Activated T-helper 17 cell treated with anti-CD3 and anti-CD28 coated beads, Interleukin-2, amount 50 U/mL, for 72 hours (primary cell): ENCODE results near the gene ACAD11. TPM values are rescaled to one million over a fixed set of nuclear protein-coding genes. Genes with fewer than 3 reads are reported as not detected.

Experiments
- ATAC-seq: fragments of 150-1000 bp; cut with Tn5 transposase; replicated peaks from 2 replicates; pipeline ENCODE4 v1.10.0; 2021; ENCODE audit warnings: mild to moderate bottlenecking, moderate library complexity
- H3K27ac Mint-ChIP-seq: one replicate; pipeline ENCODE4 v1.8.0; 2022; ENCODE audit warnings: mixed read lengths
- H3K27me3 Mint-ChIP-seq: one replicate; pipeline ENCODE4 v1.8.0; 2022; ENCODE audit warnings: mixed read lengths
- H3K36me3 Mint-ChIP-seq: one replicate; pipeline ENCODE4 v1.8.0; 2022; ENCODE audit warnings: low read depth, mild to moderate bottlenecking, mixed read lengths
- H3K4me1 Mint-ChIP-seq: one replicate; pipeline ENCODE4 v1.8.0; 2022; ENCODE audit warnings: mixed read lengths
- H3K4me3 Mint-ChIP-seq: one replicate; pipeline ENCODE4 v1.8.0; 2022; ENCODE audit warnings: mild to moderate bottlenecking, mixed read lengths
- H3K9me3 Mint-ChIP-seq: one replicate; pipeline ENCODE4 v1.8.0; 2022; ENCODE audit warnings: mixed read lengths
- total RNA-seq, 2 donors: library from RNA; stranded (reverse); gene quantifications; one replicate each; pipeline ENCODE4 v1.2.3, GENCODE V29; 2022

The ACAD11 gene
- total RNA-seq, 2 donors from 2014 or later, result 10.7 to 20.2 TPM

GRCh38 chr3:132598181-132598580 lies 61.4 kb downstream of the ACAD11 start:
- Mint-ChIP-seq H3K36me3 (peaks cover 45% of the 10 kb centered on the region), H3K4me1 (no peaks in the 10 kb centered on the region), H3K27me3 (no peaks in the 10 kb centered on the region), H3K4me3 (no peak overlapping the region), H3K27ac (no peak overlapping the region), H3K9me3 (no peaks in the 10 kb centered on the region)
- ATAC-seq, result no peak

- H3K36me3 Mint-ChIP-seq, result peaks cover 40% of the 10 kb centered on the region
- no peak overlapping the region for H3K27ac Mint-ChIP-seq
- no peaks in the 10 kb centered on the region for H3K4me1 Mint-ChIP-seq
- H3K27me3 Mint-ChIP-seq, result no peaks in the 10 kb centered on the region
- H3K4me3 Mint-ChIP-seq, result no peak overlapping the region
- ATAC-seq, result no peak
- H3K9me3 Mint-ChIP-seq, result no peaks in the 10 kb centered on the region
These were observed 61.9 kb downstream of the ACAD11 start for GRCh38 chr3:132597660-132598059.

- H3K9me3 Mint-ChIP-seq, result no peaks in the 10 kb centered on the region
- ATAC-seq, result no peak
- no peaks in the 10 kb centered on the region for H3K27me3 Mint-ChIP-seq
- peaks cover 45% of the 10 kb centered on the region for H3K36me3 Mint-ChIP-seq
- no peak within 1 kb of the TSS for H3K4me3 Mint-ChIP-seq
- no peaks in the 10 kb centered on the region for H3K4me1 Mint-ChIP-seq
- no peak within 1 kb of the TSS for H3K27ac Mint-ChIP-seq
These were observed 62.7 kb downstream of the ACAD11 start, which contains the start of gene ACKR4 for GRCh38 chr3:132596816-132597433. Gene ACKR4 (plus strand): TSS chr3:132597270. CDS start chr3:132600398, 3,128 bp downstream.

- Mint-ChIP-seq H3K36me3 (peaks cover 49% of the 10 kb centered on the region), H3K27ac (no peak overlapping the region), H3K4me1 (no peaks in the 10 kb centered on the region), H3K9me3 (no peaks in the 10 kb centered on the region), H3K4me3 (no peak overlapping the region), H3K27me3 (no peaks in the 10 kb centered on the region)
- ATAC-seq, result no peak
These were observed 63.3 kb downstream of the ACAD11 start for GRCh38 chr3:132596326-132596725.

- no peak for ATAC-seq
- H3K9me3 Mint-ChIP-seq, result no peaks in the 10 kb centered on the region
- no peak overlapping the region for H3K4me3 Mint-ChIP-seq
- no peaks in the 10 kb centered on the region for H3K27me3 Mint-ChIP-seq
- H3K27ac Mint-ChIP-seq, result peak overlapping the region; percentile 29
- H3K36me3 Mint-ChIP-seq, result peaks cover 62% of the 10 kb centered on the region
- no peaks in the 10 kb centered on the region for H3K4me1 Mint-ChIP-seq
These were observed 64.6 kb downstream of the ACAD11 start for GRCh38 chr3:132595014-132595413.

GRCh38 chr3:132594498-132594897 lies 65.1 kb downstream of the ACAD11 start:
- Mint-ChIP-seq H3K27ac (peak overlapping the region; percentile 29), H3K4me1 (no peaks in the 10 kb centered on the region), H3K27me3 (no peaks in the 10 kb centered on the region), H3K9me3 (no peaks in the 10 kb centered on the region), H3K36me3 (peaks cover 64% of the 10 kb centered on the region), H3K4me3 (no peak overlapping the region)
- ATAC-seq, result no peak

- Mint-ChIP-seq H3K36me3 (peaks cover 64% of the 10 kb centered on the region), H3K9me3 (no peaks in the 10 kb centered on the region), H3K4me1 (no peaks in the 10 kb centered on the region), H3K27ac (no peak overlapping the region), H3K4me3 (no peak overlapping the region), H3K27me3 (no peaks in the 10 kb centered on the region)
- no peak for ATAC-seq
These were observed 65.7 kb downstream of the ACAD11 start for GRCh38 chr3:132593947-132594323.

- H3K4me3 Mint-ChIP-seq, result no peak overlapping the region
- H3K27me3 Mint-ChIP-seq, result no peaks in the 10 kb centered on the region
- no peak overlapping the region for H3K27ac Mint-ChIP-seq
- ATAC-seq, result no peak
- peaks cover 58% of the 10 kb centered on the region for H3K36me3 Mint-ChIP-seq
- H3K9me3 Mint-ChIP-seq, result no peaks in the 10 kb centered on the region
- H3K4me1 Mint-ChIP-seq, result no peaks in the 10 kb centered on the region
These were observed 66.2 kb downstream of the ACAD11 start for GRCh38 chr3:132593241-132593946.

GRCh38 chr3:132592216-132592615 lies 67.4 kb downstream of the ACAD11 start:
- H3K9me3 Mint-ChIP-seq, result no peaks in the 10 kb centered on the region
- H3K36me3 Mint-ChIP-seq, result peaks cover 52% of the 10 kb centered on the region
- no peaks in the 10 kb centered on the region for H3K27me3 Mint-ChIP-seq
- no peaks in the 10 kb centered on the region for H3K4me1 Mint-ChIP-seq
- no peak overlapping the region for H3K27ac Mint-ChIP-seq
- ATAC-seq, result no peak
- H3K4me3 Mint-ChIP-seq, result no peak overlapping the region

GRCh38 chr3:132587401-132587800 lies 72.2 kb downstream of the ACAD11 start:
- H3K4me3 Mint-ChIP-seq, result no peak overlapping the region
- no peaks in the 10 kb centered on the region for H3K27me3 Mint-ChIP-seq
- no peak overlapping the region for H3K27ac Mint-ChIP-seq
- no peaks in the 10 kb centered on the region for H3K9me3 Mint-ChIP-seq
- peaks cover 24% of the 10 kb centered on the region for H3K36me3 Mint-ChIP-seq
- no peak for ATAC-seq
- H3K4me1 Mint-ChIP-seq, result no peaks in the 10 kb centered on the region

GRCh38 chr3:132573797-132574211 lies 85.8 kb downstream of the ACAD11 start:
- no peak for ATAC-seq
- Mint-ChIP-seq H3K27ac (no peak overlapping the region), H3K4me3 (no peak overlapping the region), H3K4me1 (peaks cover 10% of the 10 kb centered on the region), H3K36me3 (peaks cover 84% of the 10 kb centered on the region), H3K27me3 (no peaks in the 10 kb centered on the region), H3K9me3 (no peaks in the 10 kb centered on the region)

- H3K4me3 Mint-ChIP-seq, result peak overlapping the region; percentile 68
- H3K27ac Mint-ChIP-seq, result peak overlapping the region; percentile 93
- H3K9me3 Mint-ChIP-seq, result no peaks in the 10 kb centered on the region
- ATAC-seq, result no peak
- peaks cover 59% of the 10 kb centered on the region for H3K36me3 Mint-ChIP-seq
- H3K4me1 Mint-ChIP-seq, result peaks cover 17% of the 10 kb centered on the region
- no peaks in the 10 kb centered on the region for H3K27me3 Mint-ChIP-seq
These were observed 89.6 kb downstream of the ACAD11 start for GRCh38 chr3:132570016-132570415.

GRCh38 chr3:132569580-132569979 lies 90.0 kb downstream of the ACAD11 start:
- Mint-ChIP-seq H3K9me3 (no peaks in the 10 kb centered on the region), H3K27ac (peak overlapping the region; percentile 93), H3K4me3 (peak overlapping the region; percentile 68), H3K4me1 (peaks cover 17% of the 10 kb centered on the region), H3K36me3 (peaks cover 58% of the 10 kb centered on the region), H3K27me3 (no peaks in the 10 kb centered on the region)
- ATAC-seq, result peak; percentile 69

- ATAC-seq, result peak; percentile 92
- peaks cover 60% of the 10 kb centered on the region for H3K36me3 Mint-ChIP-seq
- peak overlapping the region; percentile 93 for H3K27ac Mint-ChIP-seq
- no peaks in the 10 kb centered on the region for H3K27me3 Mint-ChIP-seq
- H3K9me3 Mint-ChIP-seq, result no peaks in the 10 kb centered on the region
- peak overlapping the region; percentile 68 for H3K4me3 Mint-ChIP-seq
- peaks cover 17% of the 10 kb centered on the region for H3K4me1 Mint-ChIP-seq
These were observed 90.5 kb downstream of the ACAD11 start for GRCh38 chr3:132569153-132569552.

- Mint-ChIP-seq H3K27ac (peak overlapping the region; percentile 93), H3K4me1 (peaks cover 17% of the 10 kb centered on the region), H3K36me3 (peaks cover 57% of the 10 kb centered on the region)
These were observed 91.2 kb downstream of the ACAD11 start for GRCh38 chr3:132568422-132568821.

More at GRCh38 chr3:132568422-132568821, 91.2 kb downstream of the ACAD11 start:
- ATAC-seq, result peak; percentile 65
- H3K9me3 Mint-ChIP-seq, result no peaks in the 10 kb centered on the region
- peak overlapping the region; percentile 68 for H3K4me3 Mint-ChIP-seq
- H3K27me3 Mint-ChIP-seq, result no peaks in the 10 kb centered on the region
